ENCODE results near the gene MAB21L1.

- TF ChIP-seq, protein P1, sequence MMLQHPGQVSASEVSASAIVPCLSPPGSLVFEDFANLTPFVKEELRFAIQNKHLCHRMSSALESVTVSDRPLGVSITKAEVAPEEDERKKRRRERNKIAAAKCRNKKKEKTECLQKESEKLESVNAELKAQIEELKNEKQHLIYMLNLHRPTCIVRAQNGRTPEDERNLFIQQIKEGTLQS (IDR thresholded peaks at IDR 0.05) = no peak
- no peak for TF ChIP-seq CTCF (IDR thresholded peaks at IDR 0.05 in 2 of 3, conservative IDR thresholded peaks at IDR 0.05 in 1 of 3; ENCODE audit: borderline replicate concordance in 1 of 3, insufficient read depth in 1 of 3, low read depth in 2 of 3, low read length in 2 of 3)
These were observed 20.4 kb upstream of the MAB21L1 start for GRCh38 chr13:35496761-35497386.
